Lung (tissue), 12 donors: ENCODE data around the gene IFT81. TPM values are rescaled to one million over a fixed set of nuclear protein-coding genes. Genes with fewer than 3 reads are reported as not detected.

ENCODE experiments used
- ATAC-seq: fragments of 200-7000 bp; cut with Tn5 transposase; one replicate; pipeline ENCODE4 v1.9.1; 2020; ENCODE audit warnings: moderate number of reproducible peaks; ENCODE audit not compliant: insufficient read depth, low FRiP score
- DNase-seq, 3 donors: peaks; one replicate each; pipeline ENCODE4 v3.0.0-alpha.2; 2013 to 2017
- H3K27ac ChIP-seq, 2 donors: one replicate each; pipeline ENCODE4 v1.5.1; 2013; ENCODE audit warnings: mild to moderate bottlenecking in 2 of 2, moderate library complexity in 2 of 2, control low read depth in 1 of 2, inconsistent platforms in 1 of 2, low read depth in 1 of 2, low read length in 1 of 2
- H3K27me3 ChIP-seq, 3 donors: one replicate each; pipeline ENCODE4 v1.5.1; 2013; ENCODE audit warnings: low read length in 2 of 3; ENCODE audit not compliant: control insufficient read depth in 3 of 3, insufficient read depth in 3 of 3
- H3K36me3 ChIP-seq, 4 donors: one replicate each; pipeline ENCODE4 v1.5.1; 2013; ENCODE audit warnings: low read length in 4 of 4, mild to moderate bottlenecking in 1 of 4, moderate library complexity in 1 of 4; ENCODE audit not compliant: control insufficient read depth in 4 of 4, insufficient read depth in 4 of 4
- H3K4me1 ChIP-seq, 5 donors: one replicate each; pipeline ENCODE4 v1.5.1; 2013; ENCODE audit warnings: low read length in 5 of 5, mild to moderate bottlenecking in 2 of 5, moderate library complexity in 1 of 5; ENCODE audit not compliant: control insufficient read depth in 5 of 5, insufficient read depth in 5 of 5
- H3K4me3 ChIP-seq: one replicate; pipeline ENCODE4 v1.5.1; 2013; ENCODE audit warnings: mild to moderate bottlenecking, control low read depth, moderate library complexity
- H3K9ac ChIP-seq, 2 donors: one replicate each; pipeline ENCODE4 v1.5.1; 2013; ENCODE audit warnings: low read length in 2 of 2, control low read depth in 1 of 2; ENCODE audit not compliant: insufficient read depth in 1 of 2
- H3K9me3 ChIP-seq, 4 donors: one replicate each; pipeline ENCODE4 v1.5.1; 2013; ENCODE audit warnings: low read length in 3 of 4, mild to moderate bottlenecking in 1 of 4, moderate library complexity in 1 of 4; ENCODE audit not compliant: control insufficient read depth in 4 of 4, insufficient read depth in 3 of 4
- WGBS, 2 donors: extraction: QIAGEN DNeasy Blood & Tissue Kit; methylation state at CpG; one replicate each; pipeline ENCODE4 v1.1.7; 2013; 5-methylcytosine and 5-hydroxymethylcytosine counted together
- polyA plus RNA-seq, 2 donors: library from polyadenylated mRNA; stranded (reverse); fragments of 200-250 nt; gene quantifications; one replicate each; pipeline ENCODE4 v1.2.1, GENCODE V29; 2013
- total RNA-seq, 2 donors: library from RNA; depleted of rRNA in 1 of 2; stranded (reverse); fragments of >200 nt in 1 of 2; gene quantifications; one replicate each; pipeline ENCODE4 v1.2.1, GENCODE V29; 2014 to 2021
- TF ChIP-seq, protein P1 (sequence below): IDR thresholded peaks from 2 replicates; pipeline ENCODE4 v1.5.1; 2012; ENCODE audit warnings: mild to moderate bottlenecking; ENCODE audit errors: control extremely low read depth, extremely low read depth
- donor health status: control.
- donor health status: control.
- donor health status: Bipolar disorder and iron deficiency.
- donor health status: healthy.
- donor health status: DM: yes; HTN: yes; CAD: no.

IFT81 gene
- total and polyA plus RNA-seq, 4 donors, result 5.4 to 43.1 (median 10.8) TPM

DNA sequence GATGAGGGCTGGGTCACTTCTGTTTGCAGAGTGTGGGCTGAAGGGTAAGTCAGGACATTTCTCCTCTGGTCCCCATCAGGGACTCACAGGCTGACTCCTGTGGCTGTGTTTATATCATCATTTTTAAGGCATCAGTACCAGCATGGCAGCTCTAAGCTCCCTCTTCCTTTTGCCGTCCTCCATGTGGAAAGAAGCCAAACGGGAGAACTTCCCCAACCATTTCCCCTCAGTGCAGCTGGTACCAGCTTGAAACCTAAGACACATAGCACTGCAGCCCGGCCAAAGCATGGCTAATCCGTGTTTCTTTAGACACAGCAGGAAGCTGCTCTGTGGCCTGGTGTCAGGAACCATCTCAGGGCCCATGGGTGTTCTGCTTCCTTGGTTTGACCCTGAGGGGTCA, 124.9 kb downstream of the IFT81 start:
- H3K4me1 ChIP-seq, result peaks cover 4 to 32% (median 9%) of the 10 kb centered on the region in 5 donors
- TF ChIP-seq, protein P1, sequence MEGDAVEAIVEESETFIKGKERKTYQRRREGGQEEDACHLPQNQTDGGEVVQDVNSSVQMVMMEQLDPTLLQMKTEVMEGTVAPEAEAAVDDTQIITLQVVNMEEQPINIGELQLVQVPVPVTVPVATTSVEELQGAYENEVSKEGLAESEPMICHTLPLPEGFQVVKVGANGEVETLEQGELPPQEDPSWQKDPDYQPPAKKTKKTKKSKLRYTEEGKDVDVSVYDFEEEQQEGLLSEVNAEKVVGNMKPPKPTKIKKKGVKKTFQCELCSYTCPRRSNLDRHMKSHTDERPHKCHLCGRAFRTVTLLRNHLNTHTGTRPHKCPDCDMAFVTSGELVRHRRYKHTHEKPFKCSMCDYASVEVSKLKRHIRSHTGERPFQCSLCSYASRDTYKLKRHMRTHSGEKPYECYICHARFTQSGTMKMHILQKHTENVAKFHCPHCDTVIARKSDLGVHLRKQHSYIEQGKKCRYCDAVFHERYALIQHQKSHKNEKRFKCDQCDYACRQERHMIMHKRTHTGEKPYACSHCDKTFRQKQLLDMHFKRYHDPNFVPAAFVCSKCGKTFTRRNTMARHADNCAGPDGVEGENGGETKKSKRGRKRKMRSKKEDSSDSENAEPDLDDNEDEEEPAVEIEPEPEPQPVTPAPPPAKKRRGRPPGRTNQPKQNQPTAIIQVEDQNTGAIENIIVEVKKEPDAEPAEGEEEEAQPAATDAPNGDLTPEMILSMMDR, result no peak

GRCh38 chr12:110249716-110250225, 125.6 kb downstream of the IFT81 start:
- no peaks in the 10 kb centered on the region for H3K9me3 ChIP-seq
- no peaks in the 10 kb centered on the region for H3K27me3 ChIP-seq
- no peak overlapping the region for H3K4me3 ChIP-seq
- no peak overlapping the region for H3K9ac ChIP-seq
- no peak for ATAC-seq
- H3K27ac ChIP-seq, result peak overlapping the region; percentile 5 to 84
- no peak for DNase-seq
- peaks cover 0 to 9% (median 0%) of the 10 kb centered on the region in 4 donors for H3K36me3 ChIP-seq
- 80 to 90% methylated on average over 7 of the region's 7 CpGs for WGBS, 2 donors
- TF ChIP-seq, protein P1, result no peak
- H3K4me1 ChIP-seq, result peaks cover 4 to 32% (median 9%) of the 10 kb centered on the region in 5 donors

More for the DNA sequence above, 124.9 kb downstream of the IFT81 start:
- WGBS, 2 donors, result 8 to 32% methylated on average over 4 of the region's 4 CpGs
- Histone ChIP-seq H3K9ac (no peak overlapping the region), H3K9me3 (no peaks in the 10 kb centered on the region), H3K27me3 (no peaks in the 10 kb centered on the region), H3K36me3 (peaks cover 0 to 9% (median 0%) of the 10 kb centered on the region in 4 donors), H3K4me3 (no peak overlapping the region), H3K27ac (peak overlapping the region; percentile 0 to 84)
- ATAC-seq (no peak), DNase-seq (peak; percentile 21 to 65 (median 59))

DNA sequence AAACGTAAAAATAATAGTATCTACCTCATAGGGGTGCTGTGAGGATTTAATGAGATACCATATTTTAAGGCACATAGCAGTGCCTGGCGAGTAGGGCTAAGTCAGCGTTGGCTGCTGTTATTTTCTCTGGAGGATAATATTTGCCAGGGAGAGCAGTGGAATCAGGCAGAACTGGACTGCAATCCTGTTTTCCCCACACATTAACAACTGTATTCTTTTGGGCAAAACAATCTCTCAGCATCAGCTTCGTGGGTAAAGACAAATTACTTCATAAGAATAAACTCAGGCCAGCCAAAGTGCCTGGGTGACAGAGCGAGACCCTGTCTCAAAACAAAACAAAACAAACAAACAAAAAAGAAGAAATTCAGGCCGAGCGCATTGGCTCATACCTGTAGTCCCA, 127.2 kb downstream of the IFT81 start:
- Histone ChIP-seq H3K27me3 (no peaks in the 10 kb centered on the region), H3K4me1 (peaks cover 4 to 30% (median 9%) of the 10 kb centered on the region in 5 donors), H3K9me3 (no peaks in the 10 kb centered on the region), H3K27ac (no peak overlapping the region), H3K9ac (no peak overlapping the region), H3K4me3 (no peak overlapping the region), H3K36me3 (no peaks in the 10 kb centered on the region)
- TF ChIP-seq, protein P1, result no peak
- WGBS, 2 donors, result 92% methylated on average over 7 of the region's 7 CpGs
- DNase-seq (no peak), ATAC-seq (no peak)

DNA sequence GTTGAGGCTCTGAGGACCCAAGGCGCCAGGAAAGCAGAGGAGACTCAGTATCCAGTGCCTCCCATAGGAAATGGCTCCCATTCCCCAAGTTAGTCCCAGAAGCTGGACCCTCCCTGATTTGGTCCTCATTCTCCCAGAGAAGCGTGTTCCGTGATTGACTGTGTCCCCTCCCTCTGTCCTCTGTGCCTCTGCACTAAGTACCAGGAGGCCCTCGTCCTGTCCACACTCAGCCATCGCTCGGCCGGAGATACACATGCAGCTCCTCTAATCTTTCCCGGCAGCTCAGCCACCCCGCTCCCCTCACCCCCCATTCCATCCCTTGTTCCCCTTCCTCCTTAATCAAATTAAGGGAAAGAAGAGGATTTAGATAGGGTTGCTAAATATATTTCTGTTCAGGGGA, 128.6 kb downstream of the IFT81 start:
- Histone ChIP-seq H3K4me1 (peaks cover 3 to 25% (median 6%) of the 10 kb centered on the region in 5 donors), H3K4me3 (no peak overlapping the region), H3K36me3 (no peaks in the 10 kb centered on the region), H3K27me3 (no peaks in the 10 kb centered on the region), H3K27ac (peak overlapping the region in 1 of 2 donors; percentile 82), H3K9ac (no peak overlapping the region), H3K9me3 (no peaks in the 10 kb centered on the region)
- WGBS, 2 donors, result 81 to 82% methylated on average over 9 of the region's 9 CpGs
- ATAC-seq (no peak), DNase-seq (peak; percentile 29 to 52 (median 42))
- TF ChIP-seq, protein P1, result no peak
